Measurements from ENCODE around the gene POR.

POR gene

GRCh38 chr7:75980430-75981202 is 65.7 kb downstream of the POR start:
- DNase-seq = no peak

GRCh38 chr7:75981203-75981452 is 66.2 kb downstream of the POR start:
- no peak for DNase-seq

GRCh38 chr7:75981453-75982305 is 66.7 kb downstream of the POR start:
- no peak for DNase-seq

- DNase-seq = no peak
These were observed 67.5 kb downstream of the POR start for GRCh38 chr7:75982306-75983064.

GRCh38 chr7:75983471-75984129 is 68.6 kb downstream of the POR start:
- DNase-seq = no peak

- DNase-seq = no peak
These were observed 69.4 kb downstream of the POR start for GRCh38 chr7:75984130-75985008.

- no peak for DNase-seq
These were observed 70.1 kb downstream of the POR start for GRCh38 chr7:75985009-75985517.

GRCh38 chr7:75985518-75986146 is 70.7 kb downstream of the POR start:
- no peak for DNase-seq

- DNase-seq = no peak
These were observed 71.3 kb downstream of the POR start for GRCh38 chr7:75986147-75986781.

GRCh38 chr7:75987026-75987804 is 72.3 kb downstream of the POR start:
- no peak for DNase-seq

- no peak for DNase-seq
These were observed 73.0 kb downstream of the POR start for GRCh38 chr7:75987805-75988567.

GRCh38 chr7:75988568-75989499 is 73.9 kb downstream of the POR start:
- DNase-seq = no peak

GRCh38 chr7:75989500-75990388 is 74.8 kb downstream of the POR start:
- no peak for DNase-seq

GRCh38 chr7:75991531-75992082 is 76.7 kb downstream of the POR start:
- DNase-seq = no peak

GRCh38 chr7:75992083-75992755 is 77.3 kb downstream of the POR start:
- no peak for DNase-seq

Data from activated T-cell treated with anti-CD3 and anti-CD28 coated beads for 4 hours (primary cell).